Epithelial cell of esophagus (primary cell): ENCODE measurements around the gene FAM98C.

Experiments used
- DNase-seq: peaks from one replicate; pipeline ENCODE4 v3.0.0; 2010; ENCODE audit warnings: low read depth
- H3K4me3 ChIP-seq: 2 replicates; pipeline ENCODE4 v1.5.1; 2011; ENCODE audit warnings: mild to moderate bottlenecking, low read length, control low read depth
- CTCF ChIP-seq: IDR thresholded peaks from 2 replicates; pipeline ENCODE4 v1.5.1; 2011; ENCODE audit warnings: low read depth, mild to moderate bottlenecking, low read length, control low read depth, inconsistent platforms; ENCODE audit not compliant: insufficient read depth; ENCODE audit errors: missing control alignments

Gene FAM98C

DNA sequence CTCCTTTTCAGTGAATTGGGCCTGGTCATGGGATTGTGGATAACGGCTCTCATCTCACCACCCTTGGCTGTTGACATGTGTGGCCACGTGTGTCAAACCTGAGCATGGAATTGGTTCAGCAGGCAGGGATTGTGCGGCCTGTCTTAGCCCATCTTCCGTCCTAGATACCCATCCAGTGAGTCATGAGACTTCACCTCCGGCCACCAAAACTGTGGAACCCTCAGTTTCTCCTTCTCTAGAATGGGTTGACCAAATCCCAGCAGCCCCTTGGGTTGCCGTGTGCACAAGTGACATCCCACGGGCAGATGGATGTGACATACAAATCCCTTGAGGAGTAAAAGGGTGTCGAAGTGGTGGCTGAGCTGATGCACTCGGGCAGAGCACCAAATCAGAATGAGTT, 21.8 kb upstream of the FAM98C start:
- no peak for DNase-seq
- no peak overlapping the region for H3K4me3 ChIP-seq
- TF ChIP-seq CTCF, result no peak

DNA sequence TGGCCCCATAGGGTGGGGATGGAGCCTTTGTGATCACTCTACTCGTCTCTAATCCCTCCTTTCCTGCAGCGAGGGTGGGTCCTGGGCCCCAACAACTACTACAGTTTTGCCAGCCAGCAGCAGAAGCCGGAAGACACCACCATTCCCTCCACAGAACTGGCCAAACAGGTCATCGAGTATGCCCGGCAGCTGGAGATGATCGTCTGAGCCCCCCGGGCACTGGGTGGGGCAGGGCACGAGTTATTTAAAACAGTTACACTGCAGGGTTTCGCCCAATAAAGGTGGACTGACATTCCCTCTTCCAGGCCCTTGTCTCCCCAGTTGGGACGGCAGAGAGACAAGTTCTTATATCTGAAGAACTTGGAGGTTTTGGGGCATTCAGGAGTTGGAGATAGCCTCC, 19.7 kb upstream of the FAM98C start:
- no peak for TF ChIP-seq CTCF
- H3K4me3 ChIP-seq, result no peak overlapping the region
- DNase-seq, result no peak

DNA sequence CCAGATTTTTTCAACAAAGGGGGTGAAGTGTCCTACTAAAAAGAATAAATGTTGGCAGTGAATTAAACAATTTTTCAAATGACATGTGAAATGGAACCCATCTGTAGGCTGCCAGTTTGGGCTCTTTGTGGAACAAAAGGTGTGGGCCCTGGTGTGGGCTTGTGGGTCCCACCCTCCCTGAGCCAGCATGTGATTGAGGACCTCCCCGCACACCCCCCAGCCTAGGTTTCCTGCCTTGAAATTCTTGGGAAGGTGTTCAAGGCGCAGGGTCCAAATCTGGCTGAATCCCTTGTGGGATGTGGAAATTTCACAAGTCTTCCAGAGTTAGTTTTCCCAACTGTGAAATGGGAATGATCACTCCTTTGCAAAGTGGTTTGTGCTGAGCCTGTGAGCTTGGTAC, 19.1 kb upstream of the FAM98C start:
- TF ChIP-seq CTCF, result no peak
- DNase-seq, result no peak

GRCh38 chr19:38384209-38385027, 18.5 kb upstream of the FAM98C start:
- H3K4me3 ChIP-seq, result no peak overlapping the region
- peak; percentile 38 for DNase-seq
- peak; percentile 56 for TF ChIP-seq CTCF

More for the DNA sequence above, 19.1 kb upstream of the FAM98C start:
- H3K4me3 ChIP-seq, result no peak overlapping the region

DNA sequence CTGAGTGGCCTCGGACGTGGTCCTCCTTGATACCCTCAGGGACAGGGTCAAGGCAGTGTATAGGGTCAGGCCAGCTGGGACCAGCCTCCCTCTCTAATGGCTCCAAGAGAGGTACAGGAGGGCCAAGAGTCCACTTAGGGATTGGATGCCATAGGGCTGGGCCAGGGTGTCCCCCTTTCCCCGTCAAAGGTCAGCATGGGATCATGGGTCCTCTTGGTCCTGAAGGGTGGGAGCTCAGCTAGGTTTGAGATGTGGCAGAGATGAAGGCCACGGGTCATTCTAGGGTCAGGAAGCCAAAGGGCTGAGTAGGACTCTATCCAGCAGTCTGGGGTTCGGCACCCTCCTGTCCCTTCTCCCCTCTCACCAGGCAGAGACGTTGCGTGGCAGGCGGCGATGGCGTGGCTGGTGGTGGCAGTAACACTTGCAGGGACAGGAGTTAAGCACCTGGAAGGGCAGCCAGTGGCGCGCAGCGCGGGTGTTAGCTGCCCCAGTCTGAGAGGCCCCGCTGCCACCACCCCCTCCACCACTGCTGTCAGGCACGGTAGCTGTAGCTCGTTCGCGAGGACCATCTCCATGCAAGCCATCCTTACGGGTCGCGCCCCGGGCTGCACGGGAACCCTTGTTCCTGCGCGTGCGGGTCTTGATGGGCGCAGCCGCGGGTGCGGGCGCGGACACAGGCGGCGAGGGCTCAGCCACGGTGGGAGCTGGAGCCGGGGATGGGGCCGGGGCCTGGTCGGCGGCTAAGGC, 17.7 kb upstream of the FAM98C start:
- no peak for TF ChIP-seq CTCF
- H3K4me3 ChIP-seq, result no peak overlapping the region
- no peak for DNase-seq

DNA sequence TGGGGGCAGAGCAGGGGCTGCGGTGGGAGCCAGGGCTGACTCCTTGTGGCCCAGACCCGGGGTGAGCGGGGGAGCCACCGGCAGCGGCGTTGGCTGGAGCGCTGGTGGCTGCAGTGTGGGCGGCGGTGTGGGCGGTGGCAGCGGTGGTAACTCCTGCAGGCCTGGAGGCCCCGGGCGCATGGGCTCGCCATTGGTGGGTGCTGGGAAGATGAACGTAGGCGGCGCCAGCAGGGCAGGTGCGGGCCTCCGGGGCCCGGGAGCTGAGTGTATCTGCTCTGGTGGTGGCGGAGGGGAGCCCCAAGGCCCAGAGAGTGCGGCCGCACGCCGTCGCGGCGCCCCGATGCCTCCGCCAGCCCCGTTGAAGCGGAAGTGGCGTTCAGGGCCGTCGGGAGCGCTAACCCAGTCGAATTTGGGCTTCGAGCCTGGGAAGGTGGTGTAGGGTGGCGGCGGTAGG, 17.1 kb upstream of the FAM98C start:
- no peak for DNase-seq
- no peak overlapping the region for H3K4me3 ChIP-seq
- TF ChIP-seq CTCF, result no peak
